H9 (cell line): ENCODE results near the gene HSD11B1L. TPM values are rescaled to one million over a fixed set of nuclear protein-coding genes. Genes with fewer than 3 reads are reported as not detected.

Experiments
- DNase-seq: peaks from one replicate; pipeline ENCODE4 v3.0.0-alpha.2; 2017
- H2AFZ ChIP-seq: one replicate; pipeline ENCODE4 v1.6.1; 2013; ENCODE audit warnings: mild to moderate bottlenecking, low read length, control low read depth, moderate library complexity
- H2AK5ac ChIP-seq: 2 replicates; pipeline ENCODE4 v1.6.1; 2013; ENCODE audit warnings: low read length, control low read depth, mixed read lengths; ENCODE audit not compliant: insufficient read length
- H2BK120ac ChIP-seq: one replicate; pipeline ENCODE4 v1.6.1; 2013; ENCODE audit warnings: low read depth, mild to moderate bottlenecking, low read length, control low read depth, inconsistent platforms; ENCODE audit not compliant: poor library complexity, severe bottlenecking
- H2BK12ac ChIP-seq: 2 replicates; pipeline ENCODE4 v1.6.1; 2013; ENCODE audit warnings: low read length, control low read depth, mixed read lengths, low read depth; ENCODE audit not compliant: insufficient read length
- H2BK15ac ChIP-seq: 2 replicates; pipeline ENCODE4 v1.6.1; 2013; ENCODE audit warnings: low read depth, low read length, control low read depth
- H2BK20ac ChIP-seq: one replicate; pipeline ENCODE4 v1.6.1; 2013; ENCODE audit warnings: low read depth, mild to moderate bottlenecking, low read length, control low read depth, inconsistent platforms; ENCODE audit not compliant: poor library complexity, severe bottlenecking
- H2BK5ac ChIP-seq: 2 replicates; pipeline ENCODE4 v1.6.1; 2013; ENCODE audit warnings: low read length, control low read depth, mixed read lengths; ENCODE audit not compliant: insufficient read length
- H3K14ac ChIP-seq: 2 replicates; pipeline ENCODE4 v1.6.1; 2013; ENCODE audit warnings: low read length, control low read depth; ENCODE audit not compliant: insufficient read depth
- H3K18ac ChIP-seq: 2 replicates; pipeline ENCODE4 v1.6.1; 2013; ENCODE audit warnings: low read depth, mild to moderate bottlenecking, mixed read lengths, low read length, control low read depth; ENCODE audit not compliant: insufficient read length
- H3K23ac ChIP-seq: 2 replicates; pipeline ENCODE4 v1.6.1; 2013; ENCODE audit warnings: low read length, control low read depth, mixed read lengths, low read depth; ENCODE audit not compliant: insufficient read length
- H3K23me2 ChIP-seq: 2 replicates; pipeline ENCODE4 v1.6.1; 2013; ENCODE audit warnings: low read depth, mild to moderate bottlenecking, mixed read lengths, low read length, control low read depth; ENCODE audit not compliant: insufficient read length, poor library complexity, severe bottlenecking
- H3K27ac ChIP-seq: 2 replicates; pipeline ENCODE4 v1.5.1; 2013; ENCODE audit warnings: low read length, control low read depth, mixed read lengths, low read depth; ENCODE audit not compliant: insufficient read length
- H3K27me3 ChIP-seq: 2 replicates; pipeline ENCODE4 v1.6.1; 2013; ENCODE audit warnings: low read length, control low read depth, inconsistent platforms; ENCODE audit not compliant: insufficient read depth
- H3K4ac ChIP-seq: 2 replicates; pipeline ENCODE4 v1.6.1; 2013; ENCODE audit warnings: low read depth, mild to moderate bottlenecking, control low read depth, inconsistent platforms, low read length, moderate library complexity
- H3K4me1 ChIP-seq: 2 replicates; pipeline ENCODE4 v1.6.1; 2013; ENCODE audit warnings: low read length, control low read depth, inconsistent platforms; ENCODE audit not compliant: insufficient read depth
- H3K4me2 ChIP-seq: 2 replicates; pipeline ENCODE4 v1.6.1; 2013; ENCODE audit warnings: low read length, control low read depth, mixed read lengths; ENCODE audit not compliant: insufficient read length, insufficient read depth
- H3K56ac ChIP-seq: 2 replicates; pipeline ENCODE4 v1.6.1; 2013; ENCODE audit warnings: low read depth, mild to moderate bottlenecking, mixed read lengths, low read length, control low read depth; ENCODE audit not compliant: insufficient read length
- H3K79me1 ChIP-seq: 2 replicates; pipeline ENCODE4 v1.6.1; 2013; ENCODE audit warnings: low read depth, mild to moderate bottlenecking, moderate library complexity, low read length, control low read depth, inconsistent platforms; ENCODE audit not compliant: insufficient read depth, poor library complexity, severe bottlenecking
- H3K79me2 ChIP-seq: 2 replicates; pipeline ENCODE4 v1.6.1; 2013; ENCODE audit warnings: low read length, control low read depth, inconsistent platforms; ENCODE audit not compliant: insufficient read depth
- H3K9ac ChIP-seq: 2 replicates; pipeline ENCODE4 v1.6.1; 2013; ENCODE audit warnings: low read length, control low read depth, mixed read lengths; ENCODE audit not compliant: insufficient read length; ENCODE audit errors: extremely low read depth
- H3K9me3 ChIP-seq: one replicate; pipeline ENCODE4 v1.6.1; 2013; ENCODE audit warnings: low read depth, low read length, inconsistent platforms; ENCODE audit not compliant: control insufficient read depth
- H3T11ph ChIP-seq: one replicate; pipeline ENCODE4 v1.6.1; 2013; ENCODE audit warnings: mild to moderate bottlenecking, low read length, control low read depth, inconsistent platforms
- H4K20me1 ChIP-seq: one replicate; pipeline ENCODE4 v1.6.1; 2013; ENCODE audit not compliant: control insufficient read depth, insufficient read length, insufficient read depth
- H4K5ac ChIP-seq: 2 replicates; pipeline ENCODE4 v1.6.1; 2013; ENCODE audit warnings: low read depth, mild to moderate bottlenecking, mixed read lengths, low read length, control low read depth; ENCODE audit not compliant: insufficient read length
- H4K8ac ChIP-seq: replicated peaks from 2 replicates; pipeline ENCODE4 v1.6.1; 2013; ENCODE audit warnings: low read length, control low read depth, mixed read lengths, low read depth; ENCODE audit not compliant: insufficient read length
- H4K91ac ChIP-seq: 2 replicates; pipeline ENCODE4 v1.6.1; 2013; ENCODE audit warnings: low read depth, mild to moderate bottlenecking, moderate library complexity, mixed read lengths, low read length, control low read depth; ENCODE audit not compliant: insufficient read length
- H3K27ac Mint-ChIP-seq, 3 experiments: 2 replicates in 2 of 3; 3 replicates in 1 of 3; pipeline ENCODE4 v1.8.0; 2020 to 2021; ENCODE audit warnings: mixed read lengths in 3 of 3, mild to moderate bottlenecking in 1 of 3, moderate library complexity in 1 of 3
- H3K27me3 Mint-ChIP-seq: 2 replicates; pipeline ENCODE4 v1.8.0; 2021; ENCODE audit warnings: low read depth, mild to moderate bottlenecking, moderate library complexity, mixed read lengths
- H3K36me3 Mint-ChIP-seq, 3 experiments: 2 replicates in 2 of 3; 3 replicates in 1 of 3; pipeline ENCODE4 v1.8.0; 2020 to 2021; ENCODE audit warnings: low read depth in 3 of 3, mixed read lengths in 3 of 3; ENCODE audit not compliant: insufficient read depth in 1 of 3
- H3K4me1 Mint-ChIP-seq, 2 experiments: 2 replicates each; pipeline ENCODE4 v1.8.0; 2020; ENCODE audit warnings: mixed read lengths in 2 of 2
- H3K4me3 Mint-ChIP-seq, 2 experiments: 2 replicates in 1 of 2; 3 replicates in 1 of 2; pipeline ENCODE4 v1.8.0; 2020 to 2021; ENCODE audit warnings: mild to moderate bottlenecking in 2 of 2, mixed read lengths in 2 of 2, moderate library complexity in 1 of 2
- H3K9me3 Mint-ChIP-seq, 2 experiments: 2 replicates in 1 of 2; 3 replicates in 1 of 2; pipeline ENCODE4 v1.8.0; 2020; ENCODE audit warnings: mild to moderate bottlenecking in 2 of 2, mixed read lengths in 2 of 2, moderate library complexity in 1 of 2
- WGBS: extraction: QIAGEN DNeasy Blood & Tissue Kit; methylation state at CpG from one replicate; pipeline ENCODE4 v1.1.7; 2013; ENCODE audit warnings: missing lambda C conversion rate, low lambda C conversion rate, mixed read lengths; ENCODE audit not compliant: insufficient read length; ENCODE audit errors: extremely low coverage; 5-methylcytosine and 5-hydroxymethylcytosine counted together
- total RNA-seq: library from RNA; stranded (reverse); gene quantifications from 2 replicates; pipeline ENCODE4 v1.2.1, GENCODE V29; 2021
- TF ChIP-seq, protein P1 (sequence below): fragments of 200-600 bp; sonication (generic); conservative IDR thresholded peaks from 3 replicates; pipeline ENCODE4 v1.8.0; 2021; ENCODE audit warnings: antibody characterized with exemption, mild to moderate bottlenecking

HSD11B1L gene
- total RNA-seq, 1 experiment from 2014 or later, result 9.3 TPM

DNA sequence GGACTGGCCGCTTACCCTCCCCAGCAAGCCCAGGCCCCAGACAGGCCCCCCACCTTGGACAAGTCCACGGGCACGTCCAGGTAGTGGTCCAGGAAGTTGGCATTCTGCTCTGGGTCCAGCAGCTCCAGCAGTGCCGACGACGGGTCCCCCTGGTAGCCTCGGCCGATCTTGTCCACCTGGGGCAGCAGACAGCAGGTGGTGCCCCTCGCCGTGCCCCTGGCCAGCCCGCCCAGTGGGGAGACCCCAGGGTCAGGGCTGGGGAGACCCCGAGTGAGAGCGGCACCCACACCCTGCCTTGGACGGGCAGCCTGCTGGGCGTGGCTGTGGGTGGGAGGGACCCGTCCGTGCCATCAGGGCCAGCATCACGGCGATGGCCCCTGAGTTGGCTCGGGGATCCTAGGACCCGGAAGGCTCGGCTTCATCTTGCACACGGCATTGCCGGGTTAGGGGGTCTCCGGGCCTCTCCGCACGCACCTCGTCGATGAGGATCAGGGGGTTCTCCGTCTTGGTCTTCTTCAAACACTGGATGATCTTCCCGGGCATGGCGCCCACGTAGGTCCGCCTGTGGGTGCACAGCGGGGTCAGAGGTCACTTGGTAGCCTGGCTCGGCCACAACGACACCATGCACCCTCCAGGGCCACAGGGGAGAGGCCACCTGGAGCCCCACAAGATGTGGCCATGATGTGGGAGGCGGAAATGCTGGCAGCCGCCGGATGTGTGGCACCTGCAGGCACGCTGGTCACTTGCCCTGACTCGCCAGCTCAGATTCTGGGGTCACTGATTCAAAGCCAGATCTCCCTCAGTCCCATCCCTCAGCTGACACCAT lies 15.6 kb downstream of the HSD11B1L start:
- peak; percentile 27 for DNase-seq
- H3K27ac Mint-ChIP-seq, result peak overlapping the region in 2 of 3 experiments; percentile 90 to 93; a peak in 4 of 7 replicates

More for the DNA sequence above, 15.6 kb downstream of the HSD11B1L start:
- Histone ChIP-seq H3K27ac (no peak overlapping the region), H3K14ac (no peak overlapping the region; the same call in 1 of the 2 replicates), H3K4ac (no peak overlapping the region), H2BK120ac (no peak overlapping the region), H3K79me2 (peaks cover 3% of the 10 kb centered on the region; the same call in 1 of the 2 replicates), H2BK5ac (no peak overlapping the region), H2AK5ac (no peak overlapping the region), H3K4me1 (no peaks in the 10 kb centered on the region), H2BK15ac (no peak overlapping the region), H3K23me2 (no peaks in the 10 kb centered on the region), H3K79me1 (no peaks in the 10 kb centered on the region), H3T11ph (no peak overlapping the region), H2AFZ (no peak overlapping the region), H4K20me1 (no peaks in the 10 kb centered on the region), H4K91ac (no peak overlapping the region), H3K27me3 (no peaks in the 10 kb centered on the region), H4K5ac (no peak overlapping the region), H4K8ac (no peak overlapping the region), H3K18ac (no peak overlapping the region), H3K23ac (no peak overlapping the region), H3K56ac (no peak overlapping the region), H2BK20ac (no peak overlapping the region), H3K4me2 (no peak overlapping the region), H3K9ac (no peak overlapping the region), H3K9me3 (no peaks in the 10 kb centered on the region), H2BK12ac (no peak overlapping the region)
- no CpG with 5 or more reads among the region's 42 CpGs for WGBS
- H3K4me1 Mint-ChIP-seq, result peaks cover 2 to 9% of the 10 kb centered on the region in 2 experiments; a peak in 3 of 4 replicates
- peaks cover 0 to 9% of the 10 kb centered on the region in 2 experiments; a peak in 3 of 5 replicates for H3K9me3 Mint-ChIP-seq
- H3K27me3 Mint-ChIP-seq, result peaks cover 8% of the 10 kb centered on the region; the same call in 1 of the 2 replicates
- no peak overlapping the region for H3K4me3 Mint-ChIP-seq
- peaks cover 43 to 77% (median 59%) of the 10 kb centered on the region in 3 experiments for H3K36me3 Mint-ChIP-seq
- TF ChIP-seq, protein P1, sequence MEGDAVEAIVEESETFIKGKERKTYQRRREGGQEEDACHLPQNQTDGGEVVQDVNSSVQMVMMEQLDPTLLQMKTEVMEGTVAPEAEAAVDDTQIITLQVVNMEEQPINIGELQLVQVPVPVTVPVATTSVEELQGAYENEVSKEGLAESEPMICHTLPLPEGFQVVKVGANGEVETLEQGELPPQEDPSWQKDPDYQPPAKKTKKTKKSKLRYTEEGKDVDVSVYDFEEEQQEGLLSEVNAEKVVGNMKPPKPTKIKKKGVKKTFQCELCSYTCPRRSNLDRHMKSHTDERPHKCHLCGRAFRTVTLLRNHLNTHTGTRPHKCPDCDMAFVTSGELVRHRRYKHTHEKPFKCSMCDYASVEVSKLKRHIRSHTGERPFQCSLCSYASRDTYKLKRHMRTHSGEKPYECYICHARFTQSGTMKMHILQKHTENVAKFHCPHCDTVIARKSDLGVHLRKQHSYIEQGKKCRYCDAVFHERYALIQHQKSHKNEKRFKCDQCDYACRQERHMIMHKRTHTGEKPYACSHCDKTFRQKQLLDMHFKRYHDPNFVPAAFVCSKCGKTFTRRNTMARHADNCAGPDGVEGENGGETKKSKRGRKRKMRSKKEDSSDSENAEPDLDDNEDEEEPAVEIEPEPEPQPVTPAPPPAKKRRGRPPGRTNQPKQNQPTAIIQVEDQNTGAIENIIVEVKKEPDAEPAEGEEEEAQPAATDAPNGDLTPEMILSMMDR, result no peak
